CD4-positive, CD25-positive, alpha-beta regulatory T cell (primary cell): ENCODE results near the gene CNN1. TPM values are rescaled to one million over a fixed set of nuclear protein-coding genes. Genes with fewer than 3 reads are reported as not detected.
"Not testable (repeated sequence)": the region's sequence is repeated elsewhere in the genome, so short reads cannot be mapped to it uniquely, and the experiment has no call there.

Source experiments
- ATAC-seq, 2 donors: fragments of 150-1000 bp; cut with Tn5 transposase; one replicate each; pipeline ENCODE4 v1.10.0; 2021; ENCODE audit warnings: low read depth in 2 of 2, moderate number of reproducible peaks in 2 of 2, moderate library complexity in 1 of 2
- DNase-seq, 3 donors: peaks; one replicate each; pipeline versions ENCODE4 v3.0.0 to v3.0.0-alpha.2; 2012 to 2022; ENCODE audit warnings: mixed read lengths in 1 of 3
- H3K27ac ChIP-seq: one replicate; pipeline ENCODE4 v1.7.0; 2013; ENCODE audit warnings: mild to moderate bottlenecking, low read length; ENCODE audit not compliant: insufficient read depth, poor library complexity, severe bottlenecking
- H3K27me3 ChIP-seq: one replicate; pipeline ENCODE4 v1.7.0; 2013; ENCODE audit warnings: low read length; ENCODE audit not compliant: control insufficient read depth, insufficient read depth
- H3K36me3 ChIP-seq: one replicate; pipeline ENCODE4 v1.7.0; 2013; ENCODE audit warnings: mild to moderate bottlenecking, low read length, moderate library complexity; ENCODE audit not compliant: control insufficient read depth, insufficient read depth
- H3K4me1 ChIP-seq: 2 replicates; pipeline ENCODE4 v1.7.0; 2013; ENCODE audit warnings: mild to moderate bottlenecking, low read length; ENCODE audit not compliant: insufficient read depth, control insufficient read depth, poor library complexity, severe bottlenecking
- H3K4me3 ChIP-seq: one replicate; pipeline ENCODE4 v1.7.0; 2013; ENCODE audit warnings: low read depth, mild to moderate bottlenecking, low read length, moderate library complexity
- H3K9me3 ChIP-seq, 2 experiments: 1 replicate in 1 of 2; 2 replicates in 1 of 2; pipeline ENCODE4 v1.7.0; 2013; ENCODE audit warnings: low read length in 2 of 2, mild to moderate bottlenecking in 1 of 2, moderate library complexity in 1 of 2; ENCODE audit not compliant: control insufficient read depth in 2 of 2
- H3K27ac Mint-ChIP-seq, 3 donors: one replicate each; pipeline ENCODE4 v1.8.0; 2020 to 2022; ENCODE audit warnings: mild to moderate bottlenecking in 3 of 3, mixed read lengths in 3 of 3, moderate library complexity in 2 of 3
- H3K27me3 Mint-ChIP-seq: one replicate; pipeline ENCODE4 v1.8.0; 2022; ENCODE audit warnings: mild to moderate bottlenecking, mixed read lengths
- H3K36me3 Mint-ChIP-seq: one replicate; pipeline ENCODE4 v1.8.0; 2020; ENCODE audit warnings: mixed read lengths
- H3K4me1 Mint-ChIP-seq, 4 donors: one replicate each; pipeline ENCODE4 v1.8.0; 2020 to 2022; ENCODE audit warnings: mixed read lengths in 4 of 4, mild to moderate bottlenecking in 1 of 4
- H3K4me3 Mint-ChIP-seq, 4 donors: one replicate each; pipeline ENCODE4 v1.8.0; 2020 to 2022; ENCODE audit warnings: mild to moderate bottlenecking in 4 of 4, mixed read lengths in 4 of 4, moderate library complexity in 3 of 4
- H3K9me3 Mint-ChIP-seq, 7 donors: one replicate each; pipeline ENCODE4 v1.8.0; 2020 to 2022; ENCODE audit warnings: mixed read lengths in 7 of 7, mild to moderate bottlenecking in 3 of 7, moderate library complexity in 2 of 7
- polyA plus RNA-seq, 4 donors: library from polyadenylated mRNA; unstranded; fragments of 300-500 nt; fragmentation: Illumina TruSeq; gene quantifications; one replicate each; pipeline ENCODE4 v1.2.3, GENCODE V29; 2021
- total RNA-seq: library from RNA; stranded (reverse); gene quantifications from one replicate; pipeline ENCODE4 v1.2.3, GENCODE V29; 2022

The CNN1 gene
- total and polyA plus RNA-seq, 5 donors from 2014 or later = not detected

DNA sequence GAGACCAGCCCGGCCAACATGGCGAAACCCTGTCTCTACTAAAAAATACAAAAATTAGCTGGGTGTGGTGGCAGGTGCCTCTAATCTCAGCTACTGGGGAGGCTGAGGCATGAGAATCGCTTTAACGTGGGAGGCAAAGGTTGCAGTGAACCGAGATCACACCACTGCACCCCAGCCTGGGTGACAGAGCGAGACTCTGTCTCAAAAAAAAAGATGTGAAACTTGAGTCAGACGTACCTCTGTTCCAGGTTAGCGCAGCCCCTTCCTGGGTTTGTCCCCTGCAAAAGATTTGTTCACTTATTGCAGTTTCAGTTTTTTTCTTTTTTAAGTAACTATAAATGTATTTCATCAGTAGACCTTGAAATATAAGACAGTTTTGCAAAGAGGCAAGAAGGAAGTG is 61.1 kb downstream of the CNN1 start:
- H3K9me3 Mint-ChIP-seq, DNase-seq, H3K9me3 ChIP-seq, H3K36me3 ChIP-seq, H3K27ac ChIP-seq, H3K4me3 ChIP-seq, ATAC-seq, H3K27me3 ChIP-seq, H3K27me3 Mint-ChIP-seq: not testable (repeated sequence)
- Mint-ChIP-seq H3K4me3 (peak overlapping the region in 3 of 4 donors; percentile 22 to 100 (median 73)), H3K4me1 (peaks cover 7 to 39% (median 25%) of the 10 kb centered on the region in 4 donors), H3K36me3 (peaks cover 10% of the 10 kb centered on the region), H3K27ac (peak overlapping the region in 1 of 3 donors; percentile 74)
- peaks cover 11% of the 10 kb centered on the region for H3K4me1 ChIP-seq

Other genes with a start within 250 kb of the CNN1 start
- gene TSPAN16, start 242.7 kb upstream of the CNN1 start, total RNA-seq = not detected
- not detected for gene TSPAN16, start 242.7 kb upstream of the CNN1 start, polyA plus RNA-seq
- 13.4 TPM for gene RAB3D, start 199.2 kb upstream of the CNN1 start, total RNA-seq
- 1 to 10 TPM; 5.1 to 7.6 (median 6.0) TPM for gene RAB3D, start 199.2 kb upstream of the CNN1 start, polyA plus RNA-seq
- gene TMEM205, start 192.6 kb upstream of the CNN1 start, total RNA-seq = 24.0 TPM
- gene TMEM205, start 192.6 kb upstream of the CNN1 start, polyA plus RNA-seq = 10 to 100 TPM; 69.0 to 88.3 (median 73.8) TPM
- 66.5 TPM for gene CCDC159, start 192.3 kb upstream of the CNN1 start, total RNA-seq
- 10 to 100 TPM; 18.7 to 23.1 (median 21.7) TPM for gene CCDC159, start 192.3 kb upstream of the CNN1 start, polyA plus RNA-seq
- 10.4 TPM for gene PLPPR2, start 183.4 kb upstream of the CNN1 start, total RNA-seq
- gene PLPPR2, start 183.4 kb upstream of the CNN1 start, polyA plus RNA-seq = 1 to 10 TPM in 3 of 4 donors, under 1 TPM in 1; 0.86 to 2.4 (median 2.1) TPM
- 3.0 TPM for gene SWSAP1, start 164.2 kb upstream of the CNN1 start, total RNA-seq
- gene SWSAP1, start 164.2 kb upstream of the CNN1 start, polyA plus RNA-seq = 1 to 10 TPM; 5.6 to 8.4 (median 7.0) TPM
- 10.3 TPM for gene EPOR, start 154.5 kb upstream of the CNN1 start, total RNA-seq
- gene EPOR, start 154.5 kb upstream of the CNN1 start, polyA plus RNA-seq = 1 to 10 TPM; 7.3 to 9.2 (median 8.9) TPM
- gene RGL3, start 119.5 kb upstream of the CNN1 start, total RNA-seq = not detected
- not detected for gene RGL3, start 119.5 kb upstream of the CNN1 start, polyA plus RNA-seq
- gene ODAD3, start 103.7 kb upstream of the CNN1 start, total RNA-seq = not detected
- not detected for gene ODAD3, start 103.7 kb upstream of the CNN1 start, polyA plus RNA-seq
- gene PRKCSH, start 103.2 kb upstream of the CNN1 start, total RNA-seq = 244 TPM
- 10 to 100 TPM; 29.0 to 38.0 (median 31.5) TPM for gene PRKCSH, start 103.2 kb upstream of the CNN1 start, polyA plus RNA-seq
- not detected for gene ELAVL3, start 57.8 kb upstream of the CNN1 start, total RNA-seq
- not detected for gene ELAVL3, start 57.8 kb upstream of the CNN1 start, polyA plus RNA-seq
- 12.2 TPM for gene ZNF653, start 33.0 kb upstream of the CNN1 start, total RNA-seq
- gene ZNF653, start 33.0 kb upstream of the CNN1 start, polyA plus RNA-seq = 1 to 10 TPM; 1.3 to 2.9 (median 2.6) TPM
- 39.3 TPM for gene ECSIT, start 9.7 kb upstream of the CNN1 start, total RNA-seq
- gene ECSIT, start 9.7 kb upstream of the CNN1 start, polyA plus RNA-seq = 10 to 100 TPM; 27.3 to 39.2 (median 36.1) TPM
- 48.9 TPM for gene ELOF1, start 20.4 kb downstream of the CNN1 start, total RNA-seq
- 100 to 1,000 TPM; 105 to 113 (median 108) TPM for gene ELOF1, start 20.4 kb downstream of the CNN1 start, polyA plus RNA-seq
- 40.4 TPM for gene ACP5, start 38.8 kb downstream of the CNN1 start, total RNA-seq
- 10 to 100 TPM; 21.6 to 33.5 (median 32.3) TPM for gene ACP5, start 38.8 kb downstream of the CNN1 start, polyA plus RNA-seq
- gene ZNF627, start 58.6 kb downstream of the CNN1 start, total RNA-seq = 6.4 TPM
- gene ZNF627, start 58.6 kb downstream of the CNN1 start, polyA plus RNA-seq = 10 to 100 TPM; 10.6 to 14.3 (median 10.9) TPM
- gene ZNF823, start 200.1 kb downstream of the CNN1 start, total RNA-seq = 4.8 TPM
- 1 to 10 TPM; 1.6 to 4.2 (median 2.5) TPM for gene ZNF823, start 200.1 kb downstream of the CNN1 start, polyA plus RNA-seq
- gene ZNF441, start 228.1 kb downstream of the CNN1 start, total RNA-seq = 2.7 TPM
- gene ZNF441, start 228.1 kb downstream of the CNN1 start, polyA plus RNA-seq = 1 to 10 TPM; 3.7 to 6.3 (median 5.1) TPM